OCI-LY7 (cell line): ENCODE measurements around the gene FLNB.

ENCODE experiments used
- CTCF ChIP-seq: fragments of 200-600 bp; sonication (generic); conservative IDR thresholded peaks from 2 replicates; pipeline ENCODE4 v1.5.1; 2014; ENCODE audit warnings: mild to moderate bottlenecking, antibody characterized with exemption, low read length, moderate library complexity, mixed read lengths
- EZH2phosphoT487 ChIP-seq: fragments of 200-600 bp; sonication (generic); IDR thresholded peaks from 2 replicates; pipeline ENCODE4 v1.6.1; 2018; ENCODE audit warnings: low read depth, borderline replicate concordance, mild to moderate bottlenecking, mixed run types, antibody characterized with exemption, low read length, moderate library complexity, mixed read lengths

- no peak for TF ChIP-seq CTCF
- no peak for TF ChIP-seq EZH2phosphoT487
Observed at GRCh38 chr3:58104712-58105111, 96.5 kb downstream of the FLNB start.
